HG03571 (cell line): ENCODE data around the gene ZBTB40.

Experiments used
- ATAC-seq: cut with Tn5 transposase; IDR thresholded peaks from one replicate; pipeline ENCODE4 v1.9.1; 2021; ENCODE audit not compliant: unreplicated experiment

ZBTB40 gene

GRCh38 chr1:22470227-22470626 lies 18.6 kb downstream of the ZBTB40 start:
- ATAC-seq, result no peak

GRCh38 chr1:22471078-22471477 lies 19.4 kb downstream of the ZBTB40 start:
- no peak for ATAC-seq

GRCh38 chr1:22471610-22472009 lies 20.0 kb downstream of the ZBTB40 start:
- ATAC-seq, result no peak

- ATAC-seq, result no peak
Measured at GRCh38 chr1:22472596-22472995, 20.9 kb downstream of the ZBTB40 start.

GRCh38 chr1:22473952-22474351 lies 22.3 kb downstream of the ZBTB40 start:
- ATAC-seq, result no peak

GRCh38 chr1:22476566-22476965 lies 24.9 kb downstream of the ZBTB40 start:
- no peak for ATAC-seq

- ATAC-seq, result no peak
Measured at GRCh38 chr1:22483121-22483520, 31.5 kb downstream of the ZBTB40 start.

GRCh38 chr1:22484706-22485345 lies 33.2 kb downstream of the ZBTB40 start:
- no peak for ATAC-seq

GRCh38 chr1:22485431-22485830 lies 33.8 kb downstream of the ZBTB40 start:
- no peak for ATAC-seq

- ATAC-seq, result no peak
Measured at GRCh38 chr1:22487781-22488180, 36.1 kb downstream of the ZBTB40 start.

- no peak for ATAC-seq
Measured at GRCh38 chr1:22488319-22488718, 36.7 kb downstream of the ZBTB40 start.

GRCh38 chr1:22489278-22489677 lies 37.6 kb downstream of the ZBTB40 start:
- no peak for ATAC-seq

- no peak for ATAC-seq
Measured at GRCh38 chr1:22489823-22490222, 38.2 kb downstream of the ZBTB40 start.

- ATAC-seq, result no peak
Measured at GRCh38 chr1:22490309-22490708, 38.7 kb downstream of the ZBTB40 start.

GRCh38 chr1:22491995-22492715 lies 40.5 kb downstream of the ZBTB40 start:
- no peak for ATAC-seq

- ATAC-seq, result no peak
Measured at GRCh38 chr1:22494144-22494543, 42.5 kb downstream of the ZBTB40 start.

GRCh38 chr1:22494943-22495579 lies 43.4 kb downstream of the ZBTB40 start:
- ATAC-seq, result no peak

GRCh38 chr1:22496536-22497160 lies 45.0 kb downstream of the ZBTB40 start:
- ATAC-seq, result no peak

- ATAC-seq, result no peak
Measured at GRCh38 chr1:22498463-22498862, 46.8 kb downstream of the ZBTB40 start.

- ATAC-seq, result no peak
Measured at GRCh38 chr1:22500058-22500457, 48.4 kb downstream of the ZBTB40 start.

GRCh38 chr1:22500471-22500870 lies 48.8 kb downstream of the ZBTB40 start:
- no peak for ATAC-seq

GRCh38 chr1:22502202-22502601 lies 50.6 kb downstream of the ZBTB40 start:
- no peak for ATAC-seq
